ENCODE results near the gene CKM. TPM values are rescaled to one million over a fixed set of nuclear protein-coding genes. Genes with fewer than 3 reads are reported as not detected.

CKM gene
- total RNA-seq, 1 experiment from 2014 or later = not detected

DNA sequence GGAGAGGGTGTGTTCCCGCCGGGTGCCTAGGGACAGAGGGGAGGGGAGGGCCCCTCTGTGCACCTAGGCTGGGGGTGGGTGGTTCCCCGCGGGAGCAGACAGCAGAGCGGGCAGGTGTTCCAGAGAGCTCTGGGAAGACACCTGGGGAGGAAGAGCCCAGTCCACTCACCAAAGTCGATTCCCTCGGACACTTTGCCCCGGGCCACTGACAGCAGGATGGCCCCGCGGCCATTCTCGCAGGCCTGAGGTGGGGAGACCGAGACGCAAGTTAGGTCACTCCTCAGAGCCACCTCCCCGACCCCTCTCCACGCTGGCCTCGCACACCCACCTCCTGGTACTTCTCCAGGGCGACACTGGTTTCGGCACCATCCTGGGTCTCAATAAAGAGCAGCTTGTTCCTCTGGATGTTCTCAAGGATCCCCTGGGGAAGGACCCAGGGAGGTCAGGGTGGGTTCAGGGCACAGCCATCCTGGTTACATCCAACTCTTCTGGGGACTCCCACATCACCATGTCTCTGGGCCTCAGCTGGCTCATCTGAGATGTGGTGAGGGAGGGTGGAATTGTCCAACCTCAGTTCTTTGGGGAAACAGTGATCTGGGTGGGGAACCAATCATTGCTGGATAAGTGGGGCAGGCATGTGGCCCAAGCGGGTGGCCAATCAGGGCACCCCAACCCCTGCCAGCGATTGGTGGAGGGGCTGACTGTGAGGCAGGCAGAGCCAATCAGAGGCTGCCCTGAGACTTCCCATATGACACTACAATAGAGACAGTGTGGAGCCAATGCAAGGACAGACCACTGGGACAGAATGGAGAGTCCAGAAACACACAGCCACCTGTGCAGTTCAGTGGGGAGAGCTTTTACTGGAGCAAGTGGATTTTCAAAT, 30.5 kb upstream of the CKM start:
- Histone ChIP-seq H3K4me3 (ENCODE audit: low read length) (no peak overlapping the region), H3K79me2 (ENCODE audit: low read length) (no peaks in the 10 kb centered on the region), H3K4me2 (ENCODE audit: low read length) (no peak overlapping the region), H3K4me1 (ENCODE audit: insufficient read depth, low read length) (no peaks in the 10 kb centered on the region), H3F3A (ENCODE audit: low read length, unreplicated experiment) (no peaks in the 10 kb centered on the region), H3K27me3 (ENCODE audit: low read length) (no peaks in the 10 kb centered on the region), H3K9me2 (replicated peaks; ENCODE audit: low read length) (no peaks in the 10 kb centered on the region), H4K20me1 (ENCODE audit: low read length) (no peaks in the 10 kb centered on the region), H2AFZ (ENCODE audit: low read length) (no peak overlapping the region), H3K9me3 (ENCODE audit: low read length) (no peaks in the 10 kb centered on the region), H3K9ac (ENCODE audit: low read length) (no peak overlapping the region), H3K36me3 (ENCODE audit: low read depth, low read length) (no peaks in the 10 kb centered on the region), H3K27ac (ENCODE audit: low read length) (no peak overlapping the region)
- ATAC-seq = no peak
- intact Hi-C loops (cut with micrococcal nuclease) = no loop called here
- CTCF ChIA-PET = no interaction called here
- no TSS peak for BruUV-seq (replicated peaks)
- POLR2A ChIA-PET (ENCODE audit: unreplicated experiment) = no interaction called here
- TF ChIP-seq, protein P1, sequence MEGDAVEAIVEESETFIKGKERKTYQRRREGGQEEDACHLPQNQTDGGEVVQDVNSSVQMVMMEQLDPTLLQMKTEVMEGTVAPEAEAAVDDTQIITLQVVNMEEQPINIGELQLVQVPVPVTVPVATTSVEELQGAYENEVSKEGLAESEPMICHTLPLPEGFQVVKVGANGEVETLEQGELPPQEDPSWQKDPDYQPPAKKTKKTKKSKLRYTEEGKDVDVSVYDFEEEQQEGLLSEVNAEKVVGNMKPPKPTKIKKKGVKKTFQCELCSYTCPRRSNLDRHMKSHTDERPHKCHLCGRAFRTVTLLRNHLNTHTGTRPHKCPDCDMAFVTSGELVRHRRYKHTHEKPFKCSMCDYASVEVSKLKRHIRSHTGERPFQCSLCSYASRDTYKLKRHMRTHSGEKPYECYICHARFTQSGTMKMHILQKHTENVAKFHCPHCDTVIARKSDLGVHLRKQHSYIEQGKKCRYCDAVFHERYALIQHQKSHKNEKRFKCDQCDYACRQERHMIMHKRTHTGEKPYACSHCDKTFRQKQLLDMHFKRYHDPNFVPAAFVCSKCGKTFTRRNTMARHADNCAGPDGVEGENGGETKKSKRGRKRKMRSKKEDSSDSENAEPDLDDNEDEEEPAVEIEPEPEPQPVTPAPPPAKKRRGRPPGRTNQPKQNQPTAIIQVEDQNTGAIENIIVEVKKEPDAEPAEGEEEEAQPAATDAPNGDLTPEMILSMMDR (conservative IDR thresholded peaks at IDR 0.05; ENCODE audit: low read depth, low read length) = no peak
- no peak for TF ChIP-seq EZH2 (IDR thresholded peaks at IDR 0.05; ENCODE audit: low read length, unreplicated experiment)
- TF ChIP-seq EZH2phosphoT487 (IDR thresholded peaks at IDR 0.05; ENCODE audit: borderline replicate concordance, low read length) = no peak
- DNase-seq = no peak

DNA sequence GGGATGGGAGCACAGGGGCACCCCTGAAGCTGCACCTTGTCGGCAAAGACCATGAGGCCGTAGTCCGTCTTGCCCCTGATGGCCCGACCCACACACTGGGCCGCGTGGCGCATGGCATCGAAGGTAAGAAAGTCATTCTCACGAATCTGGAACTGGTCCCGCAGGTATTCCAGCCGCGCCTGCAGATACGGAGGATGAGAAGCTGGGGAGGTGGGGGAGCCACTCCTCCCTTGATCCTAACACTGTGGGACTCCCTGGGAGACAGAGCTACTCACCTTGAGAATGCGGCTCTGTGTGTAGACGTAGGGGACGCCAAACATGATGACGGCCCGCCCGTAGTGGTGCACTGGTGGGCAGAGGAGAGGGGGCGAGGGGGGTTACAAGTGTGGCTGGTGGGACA, 29.8 kb upstream of the CKM start:
- H3K4me2 ChIP-seq (ENCODE audit: low read length) = no peak overlapping the region
- no peak overlapping the region for H2AFZ ChIP-seq (ENCODE audit: low read length)
- no peaks in the 10 kb centered on the region for H3K36me3 ChIP-seq (ENCODE audit: low read depth, low read length)
- H3K4me1 ChIP-seq (ENCODE audit: insufficient read depth, low read length) = no peaks in the 10 kb centered on the region
- H3K9me2 ChIP-seq (replicated peaks; ENCODE audit: low read length) = no peaks in the 10 kb centered on the region
- no peak overlapping the region for H3K27ac ChIP-seq (ENCODE audit: low read length)
- CTCF ChIA-PET = no interaction called here
- no peaks in the 10 kb centered on the region for H3K9me3 ChIP-seq (ENCODE audit: low read length)
- H3K9ac ChIP-seq (ENCODE audit: low read length) = no peak overlapping the region
- POLR2A ChIA-PET (ENCODE audit: unreplicated experiment) = no interaction called here
- DNase-seq (no peak), ATAC-seq (no peak)
- no peaks in the 10 kb centered on the region for H3K79me2 ChIP-seq (ENCODE audit: low read length)
- intact Hi-C loops (cut with micrococcal nuclease) = no loop called here
- BruUV-seq (replicated peaks) = no TSS peak
- no peak overlapping the region for H3K4me3 ChIP-seq (ENCODE audit: low read length)
- no peak for TF ChIP-seq EZH2phosphoT487 (IDR thresholded peaks at IDR 0.05; ENCODE audit: borderline replicate concordance, low read length)
- TF ChIP-seq, protein P1 (conservative IDR thresholded peaks at IDR 0.05; ENCODE audit: low read depth, low read length) = no peak
- no peak for TF ChIP-seq EZH2 (IDR thresholded peaks at IDR 0.05; ENCODE audit: low read length, unreplicated experiment)
- H4K20me1 ChIP-seq (ENCODE audit: low read length) = no peaks in the 10 kb centered on the region
- H3K27me3 ChIP-seq (ENCODE audit: low read length) = no peaks in the 10 kb centered on the region
- no peaks in the 10 kb centered on the region for H3F3A ChIP-seq (ENCODE audit: low read length, unreplicated experiment)

GRCh38 chr19:45352062-45352461, 29.4 kb upstream of the CKM start:
- no peak for ATAC-seq
- no peak overlapping the region for H3K4me3 ChIP-seq (ENCODE audit: low read length)
- TF ChIP-seq EZH2 (IDR thresholded peaks at IDR 0.05; ENCODE audit: low read length, unreplicated experiment) (no peak), EZH2phosphoT487 (IDR thresholded peaks at IDR 0.05; ENCODE audit: borderline replicate concordance, low read length) (no peak)
- TF ChIP-seq, protein P1 (conservative IDR thresholded peaks at IDR 0.05; ENCODE audit: low read depth, low read length) = no peak
- CTCF ChIA-PET = no interaction called here
- no peaks in the 10 kb centered on the region for H3K27me3 ChIP-seq (ENCODE audit: low read length)
- POLR2A ChIA-PET (ENCODE audit: unreplicated experiment) = no interaction called here
- no peak overlapping the region for H3K9ac ChIP-seq (ENCODE audit: low read length)
- H3K4me1 ChIP-seq (ENCODE audit: insufficient read depth, low read length) = no peaks in the 10 kb centered on the region
- no peaks in the 10 kb centered on the region for H3K9me2 ChIP-seq (replicated peaks; ENCODE audit: low read length)
- no peaks in the 10 kb centered on the region for H4K20me1 ChIP-seq (ENCODE audit: low read length)
- no peaks in the 10 kb centered on the region for H3K79me2 ChIP-seq (ENCODE audit: low read length)
- H3K4me2 ChIP-seq (ENCODE audit: low read length) = no peak overlapping the region
- no peaks in the 10 kb centered on the region for H3K36me3 ChIP-seq (ENCODE audit: low read depth, low read length)
- no peak overlapping the region for H2AFZ ChIP-seq (ENCODE audit: low read length)
- BruUV-seq (replicated peaks) = no TSS peak
- DNase-seq = no peak
- intact Hi-C loops (cut with micrococcal nuclease) = no loop called here
- no peaks in the 10 kb centered on the region for H3F3A ChIP-seq (ENCODE audit: low read length, unreplicated experiment)
- no peak overlapping the region for H3K27ac ChIP-seq (ENCODE audit: low read length)
- no peaks in the 10 kb centered on the region for H3K9me3 ChIP-seq (ENCODE audit: low read length)

All from PC-3 (cell line).